HL-60/S4 treated with retinoic acid at 250 ng/mL for 4 days and 3 days (cell line): ENCODE results near the gene ISLR.

Experiments used
- in situ Hi-C: fragments of 300-500 bp; cut with MboI; formaldehyde crosslinking; loops from 2 replicates; pipeline ENCODE4 v1.7.0; 2022; ENCODE audit warnings: low sequenced_read_pairs

The ISLR gene

DNA sequence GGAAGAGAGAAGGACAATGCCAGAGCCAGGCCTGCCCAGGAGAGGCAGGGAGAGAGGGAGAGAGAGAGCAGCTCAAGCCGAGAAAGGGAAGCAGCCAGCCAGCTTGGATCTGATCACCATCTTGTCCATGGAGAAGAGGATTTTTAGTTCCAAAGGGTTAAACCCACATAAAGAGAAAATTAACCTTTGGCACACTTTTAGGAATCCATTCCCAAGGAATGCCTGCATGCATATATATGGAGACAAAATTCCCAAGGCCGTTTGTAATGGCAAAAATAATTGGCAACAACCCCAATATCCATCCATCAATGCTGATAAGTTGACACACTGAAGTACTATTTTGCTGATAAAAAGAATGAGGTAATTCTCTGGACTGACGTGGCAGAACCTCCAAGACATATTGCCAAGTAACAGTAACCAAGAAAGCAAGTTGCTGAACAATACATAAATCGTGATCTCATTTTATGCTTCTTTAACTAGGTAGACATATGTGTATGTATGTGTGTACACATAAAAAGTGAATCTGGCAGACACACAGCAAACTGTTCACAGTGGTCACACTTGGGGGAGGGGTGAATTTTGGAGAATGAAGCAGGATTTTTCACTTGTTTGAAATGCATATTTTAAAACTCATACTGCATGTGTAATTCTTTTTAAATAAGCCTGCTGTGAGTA lies 36.6 kb downstream of the ISLR start:
- in situ Hi-C loops: no loop called here

DNA sequence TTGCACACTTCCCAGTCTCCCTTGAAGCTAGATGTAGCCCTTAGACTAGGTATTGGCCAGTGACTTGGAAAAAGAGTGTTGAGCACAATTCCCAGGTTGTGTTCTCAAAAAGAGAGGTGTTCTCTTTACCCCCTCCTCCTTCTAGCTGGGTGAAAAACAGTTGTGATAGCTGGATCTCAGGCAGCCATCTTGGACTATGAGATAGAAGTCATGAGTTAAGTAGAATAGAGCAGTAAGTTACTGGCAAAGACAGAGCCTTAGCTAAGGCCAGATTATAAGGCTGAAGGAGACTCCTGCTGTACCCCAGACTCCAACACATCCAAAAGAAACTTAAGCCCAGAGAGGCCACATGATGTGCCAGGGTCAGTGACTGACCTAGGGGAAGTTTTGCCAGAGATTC lies 37.2 kb downstream of the ISLR start:
- in situ Hi-C loops: no loop called here

DNA sequence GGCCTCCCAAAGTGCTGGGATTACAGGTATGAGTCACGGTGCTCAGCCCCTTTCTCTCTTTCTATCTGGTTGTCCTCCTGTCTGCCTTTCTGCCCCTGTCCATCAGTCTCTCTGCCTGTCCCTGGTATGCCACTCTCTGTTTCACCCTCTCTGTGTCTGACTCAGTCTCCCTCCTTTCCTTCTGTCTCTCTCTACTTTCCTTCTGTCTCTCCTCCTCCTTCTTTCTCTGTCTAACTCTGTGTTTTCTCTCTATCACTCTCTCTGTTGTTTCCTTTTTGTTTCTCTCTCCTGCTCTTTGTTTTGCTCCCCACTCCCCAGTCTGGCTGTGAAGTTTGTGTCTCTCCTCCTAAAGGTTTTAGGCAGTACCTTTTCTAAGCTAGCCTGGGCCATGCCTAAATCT lies 38.1 kb downstream of the ISLR start:
- in situ Hi-C loops: no loop called here

DNA sequence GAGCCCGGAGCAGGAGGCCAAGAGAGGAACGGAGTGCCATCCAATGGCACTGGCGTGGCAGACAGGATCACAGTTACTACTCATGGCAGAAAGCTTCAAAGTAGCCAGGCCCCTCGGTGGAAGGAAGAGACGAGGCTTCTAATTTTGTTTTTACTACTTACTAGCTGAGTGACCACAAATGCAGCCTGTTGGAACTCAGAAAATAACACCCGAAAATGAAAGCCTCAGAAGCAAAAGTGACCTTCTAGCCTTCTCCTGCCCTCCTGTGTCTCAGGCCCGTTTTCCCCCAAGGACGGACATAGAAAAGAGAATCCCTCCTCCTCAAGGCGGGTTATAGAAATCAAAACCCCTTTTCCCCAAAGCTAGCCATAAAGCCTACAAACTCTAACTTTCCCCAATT lies 39.0 kb downstream of the ISLR start:
- in situ Hi-C loops: no loop called here

- in situ Hi-C loops: no loop called here
Observed at GRCh38 chr15:74213858-74214284, 40.4 kb downstream of the ISLR start.

- in situ Hi-C loops: no loop called here
Observed at GRCh38 chr15:74214324-74215021, 41.0 kb downstream of the ISLR start.

DNA sequence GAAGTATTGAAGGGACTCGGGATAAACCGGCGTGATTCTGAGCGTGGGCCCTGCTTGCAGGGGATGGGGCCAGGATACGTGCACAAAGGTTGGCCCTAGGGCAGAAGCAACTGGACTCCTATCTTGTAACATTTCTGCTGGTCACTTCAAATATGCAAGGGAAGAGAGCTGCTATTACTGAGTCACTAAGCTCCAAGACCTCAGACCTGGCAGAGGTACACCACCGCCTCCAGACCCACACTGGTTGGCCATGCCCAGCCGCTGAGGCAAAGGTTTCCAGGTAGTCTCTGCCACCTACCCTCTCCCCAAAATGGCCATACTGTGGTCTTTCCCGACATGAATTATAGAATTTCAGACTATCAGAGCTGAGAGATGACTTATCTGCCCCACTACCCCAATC lies 42.4 kb downstream of the ISLR start:
- in situ Hi-C loops: no loop called here

DNA sequence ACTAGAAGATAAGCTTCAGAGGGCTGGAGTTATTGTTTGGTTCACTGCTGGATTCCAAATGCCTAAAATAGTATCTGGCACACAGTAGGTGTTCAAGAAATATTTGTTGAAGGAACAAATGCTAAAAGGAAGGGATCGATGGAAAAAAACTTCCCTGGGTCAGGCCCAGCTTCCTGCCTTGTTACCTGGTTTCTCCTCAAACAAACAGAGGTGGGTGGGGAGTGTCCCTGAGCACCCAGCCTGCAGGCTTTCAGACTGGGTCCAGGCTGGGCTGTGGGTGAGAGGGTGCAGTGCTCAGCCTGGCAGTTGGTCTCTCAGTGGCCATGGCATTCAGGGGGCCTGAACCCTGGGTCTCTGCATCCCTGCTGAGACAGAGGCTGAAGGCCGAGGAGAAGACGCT lies 43.4 kb downstream of the ISLR start:
- in situ Hi-C loops: no loop called here

DNA sequence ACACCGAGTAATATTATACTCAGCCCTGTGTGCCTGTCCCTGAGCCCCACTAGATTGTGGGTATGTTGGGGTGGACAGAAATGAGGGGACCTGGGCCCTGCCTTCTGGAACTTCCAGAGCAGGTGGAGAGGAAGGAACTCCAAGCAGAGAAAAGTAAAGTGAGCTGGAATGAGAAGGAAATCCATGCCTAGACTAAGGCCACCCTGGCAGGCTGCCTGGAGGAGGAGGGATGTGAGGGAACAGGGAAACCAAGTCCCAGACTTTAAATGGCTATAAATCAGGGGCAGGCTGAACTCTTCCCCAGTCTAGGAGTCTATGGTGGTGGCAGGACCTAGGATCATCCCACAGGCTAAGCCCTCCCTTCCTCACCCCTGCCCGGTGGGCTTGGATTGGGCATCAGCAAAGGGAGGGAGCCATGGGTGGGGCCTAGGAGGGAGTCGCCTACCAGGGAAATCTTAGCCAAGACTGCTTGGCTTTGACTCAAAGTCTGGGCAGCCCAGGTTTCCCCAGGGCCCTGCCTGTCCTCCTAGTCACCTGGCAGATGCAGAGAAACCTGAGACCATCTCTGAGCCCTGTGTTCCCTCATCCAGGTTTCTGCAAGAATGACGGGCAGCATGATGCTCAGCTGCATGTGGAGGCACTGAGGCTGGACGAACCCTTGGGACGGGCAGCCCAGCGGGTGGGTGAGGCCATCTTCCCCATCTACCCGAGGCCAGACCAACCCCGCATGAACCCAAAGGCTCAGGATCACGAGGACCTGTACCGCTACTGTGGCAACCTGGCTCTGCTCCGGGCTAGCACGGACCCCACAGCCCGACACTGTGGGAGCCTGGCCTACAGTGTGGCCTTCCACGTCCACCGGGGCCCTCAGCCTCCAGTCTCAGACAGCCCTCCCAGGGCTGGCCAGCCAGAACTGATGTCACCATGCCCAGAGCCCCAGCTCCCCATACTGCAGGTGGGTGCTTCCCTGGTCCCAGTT lies 44.7 kb downstream of the ISLR start:
- in situ Hi-C loops: no loop called here

- in situ Hi-C loops: no loop called here
Observed at GRCh38 chr15:74220475-74221248, 47.2 kb downstream of the ISLR start.

DNA sequence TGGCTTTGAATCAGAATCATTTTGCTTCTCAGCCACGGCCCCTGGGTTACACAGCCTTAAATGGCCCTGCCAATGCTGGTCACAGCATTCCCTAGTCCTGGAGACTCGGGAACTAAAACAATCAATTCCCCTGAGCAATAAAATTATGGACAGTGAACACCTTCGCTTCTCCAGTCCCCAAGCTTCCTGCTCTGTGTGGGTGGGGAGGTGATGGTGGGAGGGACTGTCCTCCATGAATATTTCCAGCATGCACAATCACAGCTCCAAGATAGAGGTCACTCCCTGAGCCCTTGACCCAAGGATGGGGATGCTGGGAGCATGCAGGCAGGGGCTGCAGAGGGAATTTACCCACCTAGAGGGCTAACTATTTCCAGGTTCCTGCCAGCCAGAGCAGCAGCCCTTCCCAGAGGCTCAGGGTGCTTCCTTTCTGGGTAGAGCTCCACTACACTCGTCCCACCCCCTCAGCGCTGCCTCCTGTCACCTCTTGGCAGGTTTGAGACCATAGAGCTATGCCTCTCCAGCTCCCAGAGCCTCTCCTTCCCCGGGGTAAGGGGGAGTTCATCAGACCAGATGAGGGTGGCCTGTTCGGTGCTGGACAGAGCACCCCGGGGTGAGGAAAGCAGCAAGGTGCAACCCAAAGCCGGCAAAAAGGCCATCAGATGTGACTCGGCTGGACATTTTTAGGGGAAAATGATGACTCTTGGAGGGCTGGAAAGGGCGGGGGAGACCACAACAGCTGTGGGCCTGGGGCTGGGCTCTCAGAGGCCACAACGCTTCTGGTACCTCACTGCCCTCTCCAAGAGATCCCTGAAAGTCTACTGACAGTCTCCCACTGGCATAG lies 48.1 kb downstream of the ISLR start:
- in situ Hi-C loops: no loop called here

GRCh38 chr15:74222240-74223119 lies 49.0 kb downstream of the ISLR start:
- in situ Hi-C loops: no loop called here

- in situ Hi-C loops: no loop called here
Observed at GRCh38 chr15:74225928-74226327, 52.4 kb downstream of the ISLR start.
